PFSK-1 (cell line): ENCODE measurements around the gene ANAPC16.

Experiments
- FOXP2 ChIP-seq: optimal IDR thresholded peaks from 2 replicates; pipeline ENCODE3; 2011; ENCODE audit warnings: borderline replicate concordance, control low read depth, inconsistent platforms; ENCODE audit not compliant: insufficient read depth; ENCODE audit errors: extremely low read length, extremely low read depth
- POLR2AphosphoS5 ChIP-seq: IDR thresholded peaks from 2 replicates; pipeline ENCODE4 v1.6.1; 2012; ENCODE audit warnings: low read depth, mild to moderate bottlenecking, control low read depth, low read length, moderate library complexity
- SIN3A ChIP-seq: IDR thresholded peaks from 2 replicates; pipeline ENCODE4 v1.6.1; 2012; ENCODE audit warnings: mild to moderate bottlenecking, low read length, moderate library complexity, borderline replicate concordance; ENCODE audit not compliant: insufficient read depth
- TAF1 ChIP-seq: IDR thresholded peaks from 2 replicates; pipeline ENCODE4 v1.6.1; 2012; ENCODE audit warnings: low read length, control low read depth, borderline replicate concordance; ENCODE audit not compliant: insufficient read depth
- TF ChIP-seq, protein P1 (sequence below), 2 experiments: IDR thresholded peaks; 2 replicates each; pipeline versions ENCODE4 v1.6.1 to v1.8.0; 2011 to 2012; ENCODE audit warnings: low read depth in 2 of 2, low read length in 2 of 2, control low read depth in 1 of 2, inconsistent platforms in 1 of 2, mild to moderate bottlenecking in 1 of 2, moderate library complexity in 1 of 2; ENCODE audit not compliant: insufficient read depth in 1 of 2

ANAPC16 gene

DNA sequence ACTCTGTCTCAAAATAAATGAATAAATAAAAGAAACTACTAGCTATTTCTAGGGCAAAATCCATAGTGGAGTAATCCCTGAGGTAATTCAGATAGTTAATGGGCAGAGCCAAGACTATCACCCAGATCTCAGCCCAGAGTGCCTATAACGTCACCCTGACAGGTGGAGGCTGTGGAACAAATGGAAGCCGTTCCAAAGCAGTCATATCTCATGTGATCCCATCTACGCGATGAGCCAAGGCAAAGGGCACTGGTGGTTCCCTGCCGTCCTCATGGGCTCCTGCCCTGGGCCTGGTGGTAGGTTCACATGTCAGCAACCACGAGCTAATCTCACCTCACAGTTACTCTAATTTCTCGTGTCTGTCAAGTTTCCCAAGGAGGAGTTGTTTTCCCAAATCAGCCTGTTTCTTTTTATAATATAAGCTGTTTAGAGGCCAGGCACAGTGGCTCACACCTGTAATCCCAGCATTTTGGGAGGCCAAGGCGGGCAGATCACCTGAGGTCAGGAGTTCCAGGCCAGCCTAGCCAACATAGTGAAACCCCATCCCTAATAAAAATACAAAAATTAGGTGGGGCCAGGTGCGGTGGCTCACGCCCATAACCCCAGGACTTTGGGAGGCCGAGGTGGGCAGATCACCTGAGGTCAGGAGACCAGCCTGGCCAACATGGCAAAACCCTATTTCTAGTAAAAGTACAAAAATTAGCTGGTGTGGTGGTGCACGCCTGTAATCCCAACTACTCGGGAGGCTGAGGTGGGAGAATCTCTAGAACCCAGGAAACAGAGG is 22.8 kb downstream of the ANAPC16 start:
- TF ChIP-seq SIN3A (no peak), POLR2AphosphoS5 (no peak), FOXP2 (no peak), TAF1 (no peak)
- TF ChIP-seq, protein P1, sequence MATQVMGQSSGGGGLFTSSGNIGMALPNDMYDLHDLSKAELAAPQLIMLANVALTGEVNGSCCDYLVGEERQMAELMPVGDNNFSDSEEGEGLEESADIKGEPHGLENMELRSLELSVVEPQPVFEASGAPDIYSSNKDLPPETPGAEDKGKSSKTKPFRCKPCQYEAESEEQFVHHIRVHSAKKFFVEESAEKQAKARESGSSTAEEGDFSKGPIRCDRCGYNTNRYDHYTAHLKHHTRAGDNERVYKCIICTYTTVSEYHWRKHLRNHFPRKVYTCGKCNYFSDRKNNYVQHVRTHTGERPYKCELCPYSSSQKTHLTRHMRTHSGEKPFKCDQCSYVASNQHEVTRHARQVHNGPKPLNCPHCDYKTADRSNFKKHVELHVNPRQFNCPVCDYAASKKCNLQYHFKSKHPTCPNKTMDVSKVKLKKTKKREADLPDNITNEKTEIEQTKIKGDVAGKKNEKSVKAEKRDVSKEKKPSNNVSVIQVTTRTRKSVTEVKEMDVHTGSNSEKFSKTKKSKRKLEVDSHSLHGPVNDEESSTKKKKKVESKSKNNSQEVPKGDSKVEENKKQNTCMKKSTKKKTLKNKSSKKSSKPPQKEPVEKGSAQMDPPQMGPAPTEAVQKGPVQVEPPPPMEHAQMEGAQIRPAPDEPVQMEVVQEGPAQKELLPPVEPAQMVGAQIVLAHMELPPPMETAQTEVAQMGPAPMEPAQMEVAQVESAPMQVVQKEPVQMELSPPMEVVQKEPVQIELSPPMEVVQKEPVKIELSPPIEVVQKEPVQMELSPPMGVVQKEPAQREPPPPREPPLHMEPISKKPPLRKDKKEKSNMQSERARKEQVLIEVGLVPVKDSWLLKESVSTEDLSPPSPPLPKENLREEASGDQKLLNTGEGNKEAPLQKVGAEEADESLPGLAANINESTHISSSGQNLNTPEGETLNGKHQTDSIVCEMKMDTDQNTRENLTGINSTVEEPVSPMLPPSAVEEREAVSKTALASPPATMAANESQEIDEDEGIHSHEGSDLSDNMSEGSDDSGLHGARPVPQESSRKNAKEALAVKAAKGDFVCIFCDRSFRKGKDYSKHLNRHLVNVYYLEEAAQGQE (IDR thresholded peaks at IDR 0.05; ENCODE audit: insufficient read depth in 1 of 2, low read depth in 2 of 2, low read length in 2 of 2) = no peak

DNA sequence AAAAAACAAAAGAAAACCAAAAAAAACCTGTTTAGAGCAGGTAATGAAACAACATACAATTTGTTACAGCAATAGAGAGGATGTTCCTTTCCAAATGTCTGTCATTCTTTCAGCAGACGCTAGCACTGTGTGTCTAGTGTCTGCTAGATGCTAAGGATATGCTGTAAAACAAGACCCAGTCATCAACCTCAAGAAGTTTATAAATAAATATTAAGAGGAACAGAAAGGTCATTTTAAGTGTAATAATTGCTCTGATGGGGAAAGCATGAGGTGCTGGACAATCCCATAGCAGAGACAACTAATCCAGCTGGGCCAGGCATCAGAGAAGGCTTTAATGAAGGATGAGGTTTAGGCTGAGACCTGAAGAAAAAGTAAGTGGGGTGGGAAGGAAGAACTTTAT is 23.6 kb downstream of the ANAPC16 start:
- TF ChIP-seq TAF1 (no peak), POLR2AphosphoS5 (no peak)
- TF ChIP-seq, protein P1 (IDR thresholded peaks at IDR 0.05; ENCODE audit: insufficient read depth in 1 of 2, low read depth in 2 of 2, low read length in 2 of 2) = no peak

GRCh38 chr10:72240371-72240770 is 24.6 kb downstream of the ANAPC16 start:
- no peak for TF ChIP-seq POLR2AphosphoS5
- TF ChIP-seq, protein P1 (IDR thresholded peaks at IDR 0.05; ENCODE audit: insufficient read depth in 1 of 2, low read depth in 2 of 2, low read length in 2 of 2) = no peak
- TF ChIP-seq SIN3A = no peak
- no peak for TF ChIP-seq TAF1
- no peak for TF ChIP-seq FOXP2

- TF ChIP-seq FOXP2 = no peak
- TF ChIP-seq, protein P1 (IDR thresholded peaks at IDR 0.05; ENCODE audit: insufficient read depth in 1 of 2, low read depth in 2 of 2, low read length in 2 of 2) = no peak
- TF ChIP-seq POLR2AphosphoS5 = no peak
- TF ChIP-seq SIN3A = no peak
- TF ChIP-seq TAF1 = no peak
Observed at GRCh38 chr10:72241691-72242252, 26.0 kb downstream of the ANAPC16 start.

DNA sequence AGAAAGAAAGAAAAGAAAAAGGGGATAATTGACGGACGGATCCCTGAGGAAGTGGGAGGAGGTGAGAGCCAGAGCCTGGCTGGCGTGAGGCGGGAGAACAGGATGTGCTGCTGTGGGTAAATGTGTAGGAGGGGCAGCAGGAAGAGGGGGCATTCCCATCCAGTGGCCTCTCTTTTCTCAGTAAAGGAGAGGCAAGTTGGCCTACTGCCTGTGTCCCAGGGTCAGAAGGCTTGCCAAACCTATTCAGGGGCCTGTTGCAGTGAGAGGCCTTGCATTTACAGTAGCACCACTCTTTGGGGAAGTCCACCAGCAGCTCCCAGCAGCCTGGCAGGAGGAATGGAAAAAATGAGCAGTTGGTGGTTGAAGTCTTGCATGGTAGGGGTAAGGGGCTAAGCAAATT is 26.9 kb downstream of the ANAPC16 start:
- peak; percentile 45; the same call in 1 of the 2 replicates for TF ChIP-seq POLR2AphosphoS5
- TF ChIP-seq TAF1 = peak; percentile 45; the same call in 1 of the 2 replicates
- TF ChIP-seq FOXP2 = peak; percentile 39
- TF ChIP-seq, protein P1 (IDR thresholded peaks at IDR 0.05; ENCODE audit: insufficient read depth in 1 of 2, low read depth in 2 of 2, low read length in 2 of 2) = 0 out of 4 replicates have a peak, but pooled peaks of 1 of the 2 experiments have one; percentile 50
- no peak for TF ChIP-seq SIN3A
